Stimulated activated CD4-positive, alpha-beta T cell treated with anti-CD3 and anti-CD28 coated beads, Interleukin-4, amount 100 ng/mL, for 4 hours (primary cell): ENCODE measurements around the gene PBX4.

ENCODE experiments used
- DNase-seq, 2 experiments: peaks; one replicate each; pipeline ENCODE4 v3.0.0-alpha.2; 2020

Gene PBX4

GRCh38 chr19:19537075-19538048, 81.1 kb downstream of the PBX4 start:
- peak in 1 of 2 experiments; percentile 25 for DNase-seq

GRCh38 chr19:19535311-19536191, 82.9 kb downstream of the PBX4 start:
- no peak for DNase-seq

GRCh38 chr19:19534556-19535265, 83.8 kb downstream of the PBX4 start:
- DNase-seq, result no peak

GRCh38 chr19:19533841-19534240, 84.6 kb downstream of the PBX4 start:
- no peak for DNase-seq

GRCh38 chr19:19532806-19533701, 85.4 kb downstream of the PBX4 start:
- DNase-seq, result no peak

- DNase-seq, result peak; percentile 78 to 90
Observed at GRCh38 chr19:19531951-19532805, 86.3 kb downstream of the PBX4 start.

- DNase-seq, result no peak
Observed at GRCh38 chr19:19530889-19531288, 87.6 kb downstream of the PBX4 start.

GRCh38 chr19:19530423-19530804, 88.1 kb downstream of the PBX4 start:
- no peak for DNase-seq

GRCh38 chr19:19529783-19530422, 88.6 kb downstream of the PBX4 start:
- DNase-seq, result no peak

- no peak for DNase-seq
Observed at GRCh38 chr19:19528721-19529490, 89.6 kb downstream of the PBX4 start, which contains the start of gene YJEFN3. TSS of gene YJEFN3 (plus strand) at chr19:19528911. CDS start at chr19:19528933, 22 bp downstream.

- DNase-seq, result no peak
Observed at GRCh38 chr19:19527674-19528625, 90.5 kb downstream of the PBX4 start.

GRCh38 chr19:19527371-19527656, 91.2 kb downstream of the PBX4 start:
- DNase-seq, result no peak

- no peak for DNase-seq
Observed at GRCh38 chr19:19526581-19527370, 91.7 kb downstream of the PBX4 start.

GRCh38 chr19:19525611-19526380, 92.7 kb downstream of the PBX4 start:
- DNase-seq, result no peak

- no peak for DNase-seq
Observed at GRCh38 chr19:19524053-19524452, 94.4 kb downstream of the PBX4 start.

GRCh38 chr19:19523177-19523576, 95.3 kb downstream of the PBX4 start:
- no peak for DNase-seq

GRCh38 chr19:19520989-19521388, 97.5 kb downstream of the PBX4 start:
- no peak for DNase-seq
